SU-DHL-6 (cell line): ENCODE data around the gene PHACTR1.

Experiments used
- H2AFZ ChIP-seq: fragments of 200-600 bp; sonication (generic); 2 replicates; pipeline ENCODE4 v1.6.1; 2014; ENCODE audit warnings: low read depth, mild to moderate bottlenecking, moderate library complexity, mixed read lengths, antibody characterized with exemption, low read length; ENCODE audit not compliant: severe bottlenecking
- H3F3A ChIP-seq: fragments of 200-600 bp; shearing (Covaris generic); 2 replicates; pipeline ENCODE4 v1.6.0; 2016; ENCODE audit warnings: antibody characterized with exemption, mild to moderate bottlenecking; ENCODE audit not compliant: insufficient read depth
- H3K27ac ChIP-seq: fragments of 200-600 bp; sonication (generic); 2 replicates; pipeline ENCODE4 v1.5.1; 2016; ENCODE audit warnings: low read depth, mild to moderate bottlenecking, low read length, moderate library complexity, mixed read lengths
- H3K27me3 ChIP-seq: fragments of 200-600 bp; sonication (generic), shearing (Covaris generic); 2 replicates; pipeline ENCODE4 v1.6.0; 2014; ENCODE audit warnings: mild to moderate bottlenecking, low read length
- H3K36me3 ChIP-seq: fragments of 200-600 bp; sonication (generic); 2 replicates; pipeline ENCODE4 v1.6.1; 2014; ENCODE audit warnings: mild to moderate bottlenecking, low read length, mixed read lengths
- H3K4me2 ChIP-seq: fragments of 300-600, 200-600 bp; shearing (Covaris generic), sonication (generic); 2 replicates; pipeline ENCODE4 v1.6.0; 2014; ENCODE audit warnings: low read length, low read depth, mild to moderate bottlenecking; ENCODE audit not compliant: poor library complexity, severe bottlenecking
- H3K4me3 ChIP-seq: fragments of 200-600 bp; sonication (generic); 2 replicates; pipeline ENCODE4 v1.5.1; 2014; ENCODE audit warnings: antibody characterized with exemption, low read length, mild to moderate bottlenecking, mixed read lengths; ENCODE audit not compliant: insufficient read depth, poor library complexity, severe bottlenecking
- H3K79me2 ChIP-seq: fragments of 200-600 bp; sonication (generic); 2 replicates; pipeline ENCODE4 v1.6.1; 2014; ENCODE audit warnings: mild to moderate bottlenecking, low read length, moderate library complexity; ENCODE audit not compliant: insufficient read depth
- H3K9ac ChIP-seq: fragments of 200-600 bp; sonication (generic); 2 replicates; pipeline ENCODE4 v1.7.0; 2014; ENCODE audit warnings: mild to moderate bottlenecking, low read length
- H3K9me2 ChIP-seq: fragments of 200-600 bp; sonication (generic); replicated peaks from 2 replicates; pipeline ENCODE4 v1.6.1; 2014; ENCODE audit warnings: low read length; ENCODE audit not compliant: insufficient read depth
- H3K9me3 ChIP-seq: fragments of 200-600 bp; sonication (generic); 2 replicates; pipeline ENCODE4 v1.6.1; 2014; ENCODE audit warnings: low read length, mixed read lengths; ENCODE audit not compliant: insufficient read depth
- H4K20me1 ChIP-seq: fragments of 200-600 bp; sonication (generic); 2 replicates; pipeline ENCODE4 v1.6.1; 2014; ENCODE audit warnings: low read depth, mild to moderate bottlenecking, antibody characterized with exemption, low read length, moderate library complexity, mixed read lengths
- EZH2phosphoT487 ChIP-seq: fragments of 200-600 bp; sonication (generic), shearing (Covaris generic); conservative IDR thresholded peaks from 2 replicates; pipeline ENCODE4 v1.6.1; 2018; ENCODE audit warnings: mild to moderate bottlenecking, antibody characterized with exemption, low read length, moderate library complexity, mixed read lengths
- TF ChIP-seq, protein P1 (sequence below): fragments of 200-600 bp; sonication (generic); IDR thresholded peaks from one replicate; pipeline ENCODE4 v1.5.1; 2017; ENCODE audit warnings: antibody characterized with exemption, mild to moderate bottlenecking, low read length, moderate library complexity; ENCODE audit not compliant: insufficient read depth, poor library complexity, severe bottlenecking

PHACTR1 gene

DNA sequence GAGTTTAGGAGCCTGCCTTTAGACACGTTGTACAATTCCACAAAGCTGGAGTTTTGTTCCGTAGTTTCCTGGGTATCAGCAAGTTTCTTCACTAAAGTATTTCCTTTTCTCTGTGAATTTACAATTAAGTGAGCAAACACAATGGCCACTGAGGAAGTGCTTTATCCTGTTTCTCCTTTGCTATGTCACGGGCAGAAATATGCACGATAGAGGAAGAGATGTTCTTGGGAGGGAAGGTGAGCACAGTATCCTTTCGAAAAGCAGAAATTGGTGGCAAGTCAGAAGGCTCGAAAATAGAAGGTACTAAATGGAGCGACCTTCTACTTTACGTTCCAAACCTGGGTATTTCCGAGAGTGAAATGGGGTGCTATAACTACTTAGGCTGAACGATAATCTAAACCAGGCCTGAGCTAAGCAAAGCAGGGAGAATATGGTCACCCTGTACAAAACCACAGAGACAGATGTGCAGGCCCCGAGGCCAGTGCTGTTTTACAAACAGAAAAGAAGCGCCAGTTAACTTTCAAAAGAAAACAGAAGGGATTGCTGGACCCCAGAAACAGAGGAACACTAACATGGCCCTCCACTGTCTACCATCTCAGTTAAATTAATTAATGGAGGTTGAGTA, 352.1 kb downstream of the PHACTR1 start:
- Histone ChIP-seq H3F3A (no peaks in the 10 kb centered on the region), H3K9ac (no peak overlapping the region), H3K4me2 (no peak overlapping the region), H3K27ac (no peak overlapping the region), H3K9me3 (no peaks in the 10 kb centered on the region), H2AFZ (no peak overlapping the region), H3K27me3 (peaks cover 6% of the 10 kb centered on the region; the same call in 1 of the 2 replicates), H3K36me3 (no peaks in the 10 kb centered on the region), H3K4me3 (no peak overlapping the region), H3K79me2 (no peaks in the 10 kb centered on the region), H4K20me1 (no peaks in the 10 kb centered on the region), H3K9me2 (no peaks in the 10 kb centered on the region)
- no peak for TF ChIP-seq EZH2phosphoT487
- TF ChIP-seq, protein P1, sequence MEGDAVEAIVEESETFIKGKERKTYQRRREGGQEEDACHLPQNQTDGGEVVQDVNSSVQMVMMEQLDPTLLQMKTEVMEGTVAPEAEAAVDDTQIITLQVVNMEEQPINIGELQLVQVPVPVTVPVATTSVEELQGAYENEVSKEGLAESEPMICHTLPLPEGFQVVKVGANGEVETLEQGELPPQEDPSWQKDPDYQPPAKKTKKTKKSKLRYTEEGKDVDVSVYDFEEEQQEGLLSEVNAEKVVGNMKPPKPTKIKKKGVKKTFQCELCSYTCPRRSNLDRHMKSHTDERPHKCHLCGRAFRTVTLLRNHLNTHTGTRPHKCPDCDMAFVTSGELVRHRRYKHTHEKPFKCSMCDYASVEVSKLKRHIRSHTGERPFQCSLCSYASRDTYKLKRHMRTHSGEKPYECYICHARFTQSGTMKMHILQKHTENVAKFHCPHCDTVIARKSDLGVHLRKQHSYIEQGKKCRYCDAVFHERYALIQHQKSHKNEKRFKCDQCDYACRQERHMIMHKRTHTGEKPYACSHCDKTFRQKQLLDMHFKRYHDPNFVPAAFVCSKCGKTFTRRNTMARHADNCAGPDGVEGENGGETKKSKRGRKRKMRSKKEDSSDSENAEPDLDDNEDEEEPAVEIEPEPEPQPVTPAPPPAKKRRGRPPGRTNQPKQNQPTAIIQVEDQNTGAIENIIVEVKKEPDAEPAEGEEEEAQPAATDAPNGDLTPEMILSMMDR, result no peak

DNA sequence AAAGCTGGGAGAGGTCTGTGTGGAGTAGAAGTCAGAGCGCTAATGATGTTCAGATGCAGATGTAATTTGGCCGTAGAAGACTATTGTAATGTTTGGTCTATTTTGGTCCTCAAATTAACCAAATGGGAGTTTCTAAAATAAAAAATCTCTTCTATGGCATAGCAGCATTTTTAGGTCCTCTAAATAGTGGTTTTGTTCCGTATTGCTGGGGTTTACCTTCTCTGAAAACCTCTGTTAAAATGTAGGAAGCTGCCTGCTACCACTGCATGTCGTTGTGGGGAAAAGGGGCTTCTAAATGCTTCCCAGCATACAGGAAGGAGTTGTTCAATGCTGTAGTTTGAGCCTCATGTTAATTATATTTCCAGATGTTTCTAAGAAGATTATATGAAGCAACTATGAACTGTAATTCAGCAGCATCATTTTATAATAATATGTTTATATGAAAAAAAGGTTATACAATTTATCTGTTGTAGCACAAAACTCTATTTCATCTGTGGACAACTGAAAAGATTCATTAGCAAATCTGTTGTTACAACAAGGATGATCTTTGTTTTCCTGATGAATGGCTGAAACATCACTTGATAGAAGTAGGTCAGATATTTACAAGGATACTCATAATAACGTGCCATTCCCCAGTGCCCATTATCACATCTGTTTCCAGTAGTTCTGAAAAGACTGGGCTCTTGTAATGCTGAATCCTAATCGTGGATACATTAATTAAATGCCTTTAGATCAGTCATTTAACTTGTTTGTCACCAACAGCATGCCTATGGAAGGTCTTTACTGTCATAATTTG, 355.2 kb downstream of the PHACTR1 start:
- H3K9ac ChIP-seq, result no peak overlapping the region
- H3K9me3 ChIP-seq, result no peaks in the 10 kb centered on the region

DNA sequence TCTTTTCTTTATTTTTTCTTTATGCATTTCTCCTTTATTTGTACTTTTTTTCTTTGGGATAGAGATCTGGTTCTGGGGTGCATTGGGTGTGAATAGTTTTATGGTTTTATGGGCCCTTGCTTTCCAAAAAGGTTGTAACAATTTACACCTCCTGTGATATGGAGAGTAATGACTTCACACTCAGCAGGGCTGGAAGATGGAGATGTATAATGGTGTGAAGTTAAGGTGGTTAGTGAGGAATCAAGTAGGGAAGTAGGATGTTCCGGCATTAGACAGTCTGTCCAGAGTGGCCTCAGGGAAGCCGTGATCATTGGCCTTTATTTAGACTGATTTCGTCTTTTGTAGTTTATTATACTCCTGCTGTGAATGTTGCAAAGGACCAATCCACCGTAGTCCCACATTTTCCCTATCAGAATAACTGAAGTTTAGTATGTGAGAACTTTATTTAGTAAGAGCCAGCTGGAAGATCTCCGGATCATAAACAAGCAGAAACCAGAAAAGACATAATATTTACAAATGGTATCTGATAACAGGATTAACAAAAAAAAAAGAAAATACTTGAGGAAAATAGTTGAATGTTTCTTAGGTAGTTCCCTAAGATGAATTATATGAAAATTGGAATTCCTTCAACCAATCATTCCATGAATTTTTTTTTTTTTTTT, 356.2 kb downstream of the PHACTR1 start:
- TF ChIP-seq EZH2phosphoT487, result no peak
- TF ChIP-seq, protein P1, result no peak
- H4K20me1 ChIP-seq, result no peaks in the 10 kb centered on the region
- H3K9me2 ChIP-seq, result no peaks in the 10 kb centered on the region
- no peaks in the 10 kb centered on the region for H3K9me3 ChIP-seq
- H3K27me3 ChIP-seq, result peaks cover 6% of the 10 kb centered on the region; the same call in 1 of the 2 replicates
- H2AFZ ChIP-seq, result no peak overlapping the region
- H3K36me3 ChIP-seq, result no peaks in the 10 kb centered on the region
- H3K4me2 ChIP-seq, result no peak overlapping the region
- H3F3A ChIP-seq, result no peaks in the 10 kb centered on the region
- no peak overlapping the region for H3K27ac ChIP-seq
- no peak overlapping the region for H3K9ac ChIP-seq
- H3K79me2 ChIP-seq, result no peaks in the 10 kb centered on the region
- no peak overlapping the region for H3K4me3 ChIP-seq

More for the DNA sequence above, 355.2 kb downstream of the PHACTR1 start:
- Histone ChIP-seq H3K79me2 (no peaks in the 10 kb centered on the region), H3K36me3 (no peaks in the 10 kb centered on the region), H2AFZ (no peak overlapping the region), H3K4me3 (no peak overlapping the region), H3K9me2 (no peaks in the 10 kb centered on the region), H3K27ac (no peak overlapping the region), H4K20me1 (no peaks in the 10 kb centered on the region), H3K4me2 (no peak overlapping the region), H3F3A (no peaks in the 10 kb centered on the region), H3K27me3 (peaks cover 6% of the 10 kb centered on the region; the same call in 1 of the 2 replicates)
- TF ChIP-seq, protein P1, result no peak
- TF ChIP-seq EZH2phosphoT487, result no peak
